DMS153 treated with DMSO at 0.1 percent for 48 hours (cell line): ENCODE results near the gene TMEM138.

ENCODE experiments used
- DNase-seq: peaks from one replicate; lab custom pipeline; 2025; ENCODE audit not compliant: unreplicated experiment; lab: John Stamatoyannopoulos, UW

Gene TMEM138

DNA sequence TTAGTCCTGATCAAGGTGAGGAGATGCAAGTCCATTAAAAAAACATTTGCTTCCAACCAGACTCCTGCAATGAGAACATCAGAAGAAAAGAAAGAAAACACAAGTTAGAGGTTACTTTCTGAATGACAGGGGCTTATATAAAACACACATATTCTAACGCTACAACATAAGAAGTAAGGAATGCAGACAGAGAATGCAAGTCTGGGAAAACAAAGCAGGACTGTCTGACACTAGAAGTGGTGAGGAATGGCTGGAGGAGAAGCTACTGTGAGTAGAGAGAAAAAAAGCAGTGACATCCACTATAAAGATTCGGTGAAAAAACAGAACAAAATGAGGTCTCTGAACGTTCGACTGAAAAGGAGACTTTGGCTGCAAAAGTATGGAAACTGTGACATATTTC is 42.5 kb downstream of the TMEM138 start:
- DNase-seq: no peak

DNA sequence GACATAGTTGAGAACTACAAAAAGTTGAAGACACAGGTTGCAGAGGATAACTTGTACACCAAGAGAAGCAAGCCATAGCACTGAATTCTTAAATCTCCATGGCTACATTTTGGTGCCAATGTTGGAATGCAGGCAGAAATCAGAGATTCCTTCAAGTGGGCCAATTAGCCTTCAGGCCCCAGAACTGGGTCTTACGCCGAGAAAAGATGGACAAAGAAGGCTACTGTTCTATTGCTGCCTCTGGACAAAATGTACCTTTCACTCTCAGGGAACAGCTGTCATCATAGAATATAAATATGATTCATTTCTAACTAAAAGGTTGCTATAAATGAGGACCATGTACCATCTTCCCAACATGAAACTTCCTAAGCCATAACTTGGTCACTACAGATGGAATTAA is 43.9 kb downstream of the TMEM138 start:
- no peak for DNase-seq

GRCh38 chr11:61406991-61407728 is 45.0 kb downstream of the TMEM138 start:
- DNase-seq: no peak

GRCh38 chr11:61411589-61411988 is 49.4 kb downstream of the TMEM138 start:
- no peak for DNase-seq

DNA sequence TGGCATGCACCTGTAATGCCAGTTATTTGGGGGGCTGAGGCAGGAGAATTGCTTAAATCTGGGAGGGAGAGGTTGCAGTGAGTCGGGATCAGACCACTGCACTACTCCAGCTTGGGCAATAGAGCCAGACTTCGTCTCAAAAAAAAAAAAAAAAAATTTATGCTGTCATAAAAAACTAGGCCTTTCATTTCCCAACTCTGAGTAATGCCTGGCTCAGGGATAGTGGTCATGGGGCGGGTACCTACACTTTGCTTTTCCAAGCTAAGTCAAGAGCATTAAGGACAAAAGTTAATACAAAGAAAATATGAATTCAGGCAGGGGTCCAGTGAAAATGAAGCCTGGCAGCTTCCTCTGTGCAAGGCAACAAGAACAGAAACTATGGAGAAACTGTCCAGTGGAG is 51.3 kb downstream of the TMEM138 start:
- no peak for DNase-seq

DNA sequence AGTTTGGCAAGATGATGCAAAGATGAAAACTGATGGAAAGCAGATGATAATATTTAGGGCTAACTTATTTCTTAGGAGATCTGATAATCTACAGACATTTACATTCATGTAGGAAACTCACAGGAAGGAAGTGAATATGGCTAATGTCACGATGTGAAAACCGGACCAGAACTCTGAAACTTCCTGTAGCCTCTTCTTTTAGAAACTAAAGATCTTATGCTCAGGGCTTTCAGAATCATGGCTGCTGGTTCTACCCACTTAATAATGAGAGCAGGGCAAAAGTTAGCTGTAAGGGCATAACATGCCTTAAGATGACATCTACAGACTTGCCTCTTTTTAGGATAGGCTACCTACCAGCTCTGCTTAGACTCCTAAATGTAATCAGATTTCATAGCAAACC is 52.4 kb downstream of the TMEM138 start:
- no peak for DNase-seq

DNA sequence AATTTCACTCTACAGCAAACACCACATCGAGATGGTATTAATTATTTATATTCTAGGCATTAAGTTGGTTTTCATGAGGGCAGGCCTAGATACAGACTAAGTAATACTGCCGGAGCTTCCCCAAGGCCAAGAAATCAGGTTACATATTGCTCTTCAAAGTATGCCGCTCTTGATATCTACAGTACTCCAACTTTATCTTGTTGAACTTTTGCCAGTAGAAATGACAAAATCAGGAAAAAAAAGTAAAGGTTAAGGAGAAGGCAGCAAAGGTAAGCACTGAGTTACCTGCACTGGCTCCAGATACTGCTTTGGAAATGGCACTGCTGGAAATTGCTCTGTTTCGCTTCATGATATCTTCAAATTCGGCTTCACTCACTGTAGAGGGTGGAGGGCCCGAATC is 53.2 kb downstream of the TMEM138 start:
- no peak for DNase-seq

GRCh38 chr11:61416941-61417340 is 54.8 kb downstream of the TMEM138 start:
- DNase-seq: no peak

- DNase-seq: no peak
These were observed 55.5 kb downstream of the TMEM138 start for GRCh38 chr11:61417670-61418069.

DNA sequence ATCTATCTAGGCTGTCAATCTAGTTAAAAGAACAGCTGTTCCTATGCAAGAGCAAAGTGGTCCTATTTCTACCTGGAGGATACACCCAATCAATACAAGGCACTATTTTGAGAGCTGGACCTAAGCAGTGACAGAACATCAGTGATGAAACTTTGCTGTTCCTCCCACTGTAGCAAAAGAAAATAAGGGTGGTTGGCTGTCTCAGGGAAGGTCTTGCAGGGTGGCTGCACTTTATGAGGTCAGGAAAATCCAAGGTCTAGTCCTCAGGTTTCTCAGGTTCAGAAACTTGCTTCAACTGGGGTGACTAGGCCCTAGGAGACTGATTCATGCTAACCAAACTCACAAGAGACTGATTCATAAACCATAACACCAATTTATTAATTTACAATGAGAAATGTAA is 56.0 kb downstream of the TMEM138 start:
- no peak for DNase-seq
